KG1 (cell line): ENCODE results near the gene C21orf91.
"Not testable (repeated sequence)": the region's sequence is repeated elsewhere in the genome, so short reads cannot be mapped to it uniquely, and the experiment has no call there.

Experiments used
- DNase-seq: peaks from one replicate; lab custom pipeline; 2025; lab: John Stamatoyannopoulos, UW

The C21orf91 gene

DNA sequence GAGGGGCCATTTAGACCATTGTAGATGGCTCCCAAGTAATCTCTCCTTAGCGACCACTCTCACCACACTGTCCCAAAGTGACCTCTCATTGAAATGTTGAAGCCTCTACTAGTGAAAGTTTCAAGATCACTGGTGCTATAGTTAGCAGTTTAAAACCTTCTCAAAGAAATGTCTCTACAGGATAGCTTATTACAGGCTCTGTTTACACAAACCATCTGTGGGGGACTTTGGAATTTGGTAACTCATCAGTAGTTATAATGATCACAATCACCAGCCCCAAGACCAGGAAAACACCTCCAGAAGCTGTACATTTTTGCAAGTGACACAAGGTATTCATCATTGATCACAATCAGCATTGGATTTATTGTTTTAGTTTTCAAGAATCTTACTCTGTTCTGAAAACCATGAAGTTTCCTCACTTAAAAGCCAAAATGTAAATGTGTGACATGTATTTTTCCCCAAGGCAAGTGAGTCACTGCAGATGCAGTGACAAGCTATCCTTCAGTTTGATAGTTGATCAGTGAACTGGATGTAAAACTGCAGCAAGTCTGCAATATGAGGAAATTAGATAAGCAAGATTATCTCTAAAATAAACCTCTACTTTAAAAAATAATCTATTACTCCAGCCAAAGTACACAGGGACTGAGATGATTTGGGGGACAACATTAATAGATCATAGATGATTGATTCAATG is 41.9 kb downstream of the C21orf91 start:
- no peak for DNase-seq

DNA sequence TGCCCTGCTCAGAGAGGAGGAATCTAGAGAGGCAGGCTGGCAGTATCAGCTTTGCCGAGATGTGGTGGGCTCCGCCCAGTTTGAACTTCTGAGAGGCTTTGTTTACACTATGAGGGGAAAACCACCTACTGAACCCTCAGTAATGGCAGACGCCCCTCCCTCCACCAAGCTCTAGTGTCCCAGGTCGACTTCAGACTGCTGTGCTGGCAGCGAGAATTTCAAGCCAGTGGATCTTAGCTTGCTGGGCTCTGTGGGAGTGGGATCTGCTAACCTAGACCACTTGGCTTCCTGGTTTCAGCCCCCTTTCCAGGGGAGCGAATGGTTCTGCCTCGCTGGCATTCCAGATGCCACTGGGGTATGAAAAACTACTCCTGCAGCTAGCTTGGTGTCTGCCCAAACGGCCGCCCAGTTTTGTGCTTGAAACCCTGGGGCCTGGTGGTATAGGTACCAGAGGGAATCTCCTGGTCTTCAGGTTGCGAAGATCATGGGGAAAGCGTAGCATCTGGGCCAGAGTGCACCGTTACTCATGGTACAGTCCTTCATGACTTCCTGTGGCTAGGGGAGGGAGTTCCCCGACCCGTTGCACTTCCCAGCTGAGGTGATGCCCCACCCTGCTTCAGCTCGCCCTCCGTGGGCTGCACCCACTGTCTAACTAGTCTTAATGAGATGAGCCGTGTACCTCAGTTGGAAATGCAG is 43.6 kb downstream of the C21orf91 start:
- no peak for DNase-seq

- not testable (repeated sequence) for DNase-seq
Measured at GRCh38 chr21:17775021-17775420, 44.1 kb downstream of the C21orf91 start.

DNA sequence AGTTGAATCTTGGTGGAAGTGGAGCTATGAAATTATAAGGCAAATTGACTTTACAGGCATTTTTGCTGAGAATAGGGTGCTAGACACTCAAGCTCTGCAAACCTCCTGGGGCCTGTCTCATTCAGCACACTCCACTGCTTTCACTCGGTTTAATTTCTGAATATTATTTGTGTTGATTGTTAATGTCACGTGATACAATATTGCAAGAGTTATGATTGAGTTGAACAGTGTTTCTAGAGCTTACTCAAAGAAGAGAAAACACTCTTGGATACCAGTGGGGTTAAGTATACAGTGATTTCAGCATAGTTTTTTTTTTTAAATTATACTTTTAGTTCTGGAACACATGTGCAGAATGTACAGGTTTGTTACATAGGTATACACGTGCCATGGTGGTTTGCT is 49.7 kb downstream of the C21orf91 start:
- DNase-seq, result no peak

DNA sequence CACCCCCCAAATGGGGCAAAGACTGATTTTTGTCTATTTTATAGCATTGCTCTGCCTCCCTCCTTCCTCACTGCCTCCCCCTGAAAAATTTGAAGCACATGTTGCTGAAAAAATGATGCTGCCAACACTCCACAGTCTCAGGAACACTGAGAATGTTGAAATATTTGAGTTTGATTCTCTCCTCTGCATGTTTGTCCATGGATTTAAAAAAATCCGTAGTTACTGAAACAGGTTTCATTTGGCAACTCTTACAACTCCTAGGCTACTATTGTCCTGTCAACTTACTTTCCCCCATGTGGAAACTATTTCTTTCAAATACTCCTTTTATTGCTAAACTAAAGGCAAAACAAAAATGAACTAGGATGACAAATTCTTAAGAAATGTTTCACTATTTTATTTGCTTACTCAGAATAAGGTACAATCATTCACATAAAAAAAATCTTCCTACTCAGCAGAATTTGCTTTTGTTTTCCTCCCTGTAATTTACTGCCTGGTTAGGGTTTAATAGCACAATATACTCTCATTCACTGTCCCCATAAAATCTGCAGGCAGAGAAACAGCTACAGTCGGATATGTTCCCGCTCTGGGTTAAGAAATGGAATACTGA is 50.2 kb downstream of the C21orf91 start:
- no peak for DNase-seq

- no peak for DNase-seq
Measured at GRCh38 chr21:17765207-17765606, 53.9 kb downstream of the C21orf91 start.

DNA sequence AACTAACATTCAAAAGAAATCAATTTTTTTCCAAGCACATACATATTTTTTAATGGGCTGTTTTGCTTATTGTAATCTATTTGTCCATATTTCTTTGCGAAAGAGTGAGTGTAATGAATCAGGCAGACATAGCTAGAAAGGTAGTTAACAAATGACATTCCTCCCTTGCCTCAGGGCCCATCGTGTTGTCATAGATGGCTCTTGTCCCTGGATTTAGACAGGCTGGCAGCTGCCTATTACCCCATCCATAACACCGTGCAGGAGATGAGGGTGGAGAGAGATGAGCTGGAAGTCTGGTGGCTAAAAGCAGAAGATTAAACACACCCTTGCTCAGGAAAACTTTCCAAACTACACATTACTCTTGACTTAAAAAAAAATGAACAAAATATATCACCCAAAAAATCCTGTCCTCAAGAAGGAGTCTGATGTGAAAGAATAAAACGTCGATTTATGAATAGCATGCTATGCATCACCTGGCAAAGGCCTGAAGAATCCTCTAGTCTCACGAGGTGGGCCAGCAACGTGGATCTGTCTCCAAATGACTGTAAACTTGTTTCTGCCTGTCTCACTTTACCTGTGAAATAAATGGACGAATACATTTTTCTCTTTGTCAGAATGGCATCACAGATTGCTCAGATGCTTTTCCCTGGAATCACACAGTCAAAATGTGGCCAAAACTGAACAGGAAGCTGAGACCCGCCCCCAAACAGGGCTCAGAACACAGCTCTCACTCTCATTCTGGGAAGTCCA is 55.7 kb downstream of the C21orf91 start:
- DNase-seq, result no peak

- DNase-seq, result no peak
Measured at GRCh38 chr21:17759511-17760178, 59.5 kb downstream of the C21orf91 start.

DNA sequence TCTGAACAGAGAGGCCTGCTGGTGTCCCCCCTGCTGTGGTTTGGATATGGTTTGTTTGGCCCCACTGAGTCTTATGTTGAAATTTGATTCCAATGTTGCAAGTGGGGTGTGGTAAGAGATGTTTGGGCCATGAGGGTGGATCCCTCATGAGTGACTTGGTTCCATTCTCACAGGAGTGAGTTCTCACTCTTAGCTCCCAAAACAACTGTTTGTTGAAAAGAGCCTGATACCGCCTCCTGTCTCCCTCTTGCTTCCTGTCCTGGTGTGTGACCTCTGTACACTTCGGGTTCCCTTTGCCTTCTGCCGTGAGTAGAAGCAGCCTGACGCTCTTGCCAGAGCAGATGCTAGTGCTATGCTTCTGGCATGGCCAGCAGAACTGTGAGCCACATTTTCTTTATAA is 60.5 kb downstream of the C21orf91 start:
- DNase-seq, result no peak

- no peak for DNase-seq
Measured at GRCh38 chr21:17757671-17758070, 61.5 kb downstream of the C21orf91 start.

DNA sequence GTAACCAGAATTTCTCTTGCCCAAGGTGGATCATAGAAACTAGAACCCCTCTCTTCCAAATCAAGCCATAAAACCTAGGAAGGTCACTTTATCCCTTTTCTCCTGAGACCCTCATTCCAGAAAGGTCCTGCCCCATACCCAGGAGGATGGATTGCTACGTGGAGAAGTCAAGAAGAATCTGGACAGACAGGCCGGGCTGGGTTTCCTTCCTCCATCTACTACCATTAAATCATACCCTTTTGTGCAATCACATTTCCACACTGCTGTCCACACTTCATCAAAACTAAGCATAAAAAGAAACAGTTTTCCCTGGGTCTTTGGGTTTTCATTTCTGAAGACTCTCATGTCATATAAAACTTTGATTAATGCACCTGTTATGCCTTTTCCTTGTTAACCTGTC is 65.4 kb downstream of the C21orf91 start:
- no peak for DNase-seq

DNA sequence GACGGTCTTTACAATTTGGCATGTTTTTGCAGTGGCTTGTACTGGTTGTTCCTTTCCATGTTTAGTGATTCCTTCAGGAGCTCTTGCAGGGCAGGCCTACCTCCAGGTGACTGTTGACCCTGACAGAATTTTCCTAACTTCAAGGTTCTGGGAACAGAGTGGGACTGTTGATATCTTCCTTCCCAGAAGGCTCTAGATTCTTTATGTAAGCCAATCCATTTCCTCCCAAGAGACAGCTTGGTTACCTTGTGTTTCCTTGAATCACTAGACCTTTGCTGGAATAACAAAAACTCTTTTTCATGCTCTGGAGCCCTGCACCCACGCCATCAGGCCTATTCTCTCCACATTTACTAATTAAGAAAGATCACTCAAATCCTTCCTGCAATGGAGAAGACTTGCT is 67.0 kb downstream of the C21orf91 start:
- DNase-seq, result no peak

GRCh38 chr21:17746920-17747319 is 72.2 kb downstream of the C21orf91 start:
- DNase-seq, result no peak

GRCh38 chr21:17745086-17745485 is 74.1 kb downstream of the C21orf91 start:
- DNase-seq, result no peak

DNA sequence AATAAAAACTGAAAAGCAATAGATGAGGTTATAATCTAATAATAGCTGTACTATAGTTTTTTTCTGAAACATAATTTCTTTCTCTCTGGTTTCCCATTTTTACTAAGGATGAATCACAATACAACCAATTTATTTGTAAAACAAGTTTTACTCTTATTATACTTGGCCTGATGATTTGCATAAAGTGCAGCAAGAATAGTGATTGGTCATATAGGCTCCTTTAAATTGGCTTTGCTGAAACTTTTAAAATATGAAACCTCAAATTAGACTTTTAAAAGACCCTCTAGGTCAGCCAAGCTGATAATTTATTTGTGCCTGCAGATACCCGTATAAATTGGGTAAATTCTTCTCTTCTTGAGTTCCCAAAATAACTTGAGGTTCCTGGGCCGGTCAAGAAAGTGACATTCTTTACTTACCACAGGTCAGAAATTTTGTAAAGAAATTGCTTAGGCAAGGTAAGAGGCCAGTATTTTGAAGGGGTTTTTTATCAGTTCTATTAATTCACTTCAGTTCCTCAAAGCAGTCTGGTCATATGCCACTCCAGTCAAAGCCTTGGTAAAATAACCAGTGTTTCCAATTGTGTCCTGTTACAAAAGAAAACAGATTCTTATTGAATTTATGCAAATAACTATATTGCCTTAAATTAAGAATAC is 76.1 kb downstream of the C21orf91 start:
- no peak for DNase-seq

DNA sequence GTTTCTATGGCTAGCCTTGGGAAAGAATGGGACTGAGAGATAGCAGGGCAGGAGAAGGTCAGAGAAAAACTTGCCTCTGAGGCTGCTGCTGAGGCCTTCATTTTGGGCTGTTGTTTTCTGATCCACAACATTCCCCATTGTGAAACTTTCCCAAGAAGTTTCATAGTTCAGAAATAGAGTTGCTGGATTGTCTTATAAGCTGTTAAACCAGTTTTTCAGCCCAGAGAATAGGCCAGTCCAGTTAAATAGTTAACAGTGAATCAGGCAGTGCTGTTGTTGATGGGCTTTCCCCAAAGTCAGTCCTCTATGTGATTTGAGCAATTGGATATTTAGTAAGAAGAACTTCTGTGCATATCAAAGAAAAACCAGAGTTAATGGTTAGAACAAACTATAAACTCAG is 77.0 kb downstream of the C21orf91 start:
- no peak for DNase-seq
